WTC11 (cell line): ENCODE results near the gene MTURN.

ENCODE experiments used
- ATF2 ChIP-seq: sonication (generic); formaldehyde crosslinking; IDR thresholded peaks from 2 replicates; pipeline ENCODE4 v1.8.1; 2022; ENCODE audit warnings: low read depth, missing genetic modification reagents, borderline replicate concordance
- CTCF ChIP-seq: fragments of 200-600 bp; IDR thresholded peaks from 2 replicates; pipeline ENCODE4 v1.8.0; 2022; ENCODE audit warnings: antibody characterized with exemption
- HMGXB4 ChIP-seq: sonication (generic); formaldehyde crosslinking; IDR thresholded peaks from 2 replicates; pipeline ENCODE4 v1.8.1; 2023; ENCODE audit warnings: mild to moderate bottlenecking, moderate library complexity, missing genetic modification reagents
- JUN ChIP-seq: sonication (generic); formaldehyde crosslinking; IDR thresholded peaks from 2 replicates; pipeline ENCODE4 v1.8.0; 2023; ENCODE audit warnings: mild to moderate bottlenecking, missing genetic modification reagents
- MAX ChIP-seq: sonication (generic); formaldehyde crosslinking; IDR thresholded peaks from 2 replicates; pipeline ENCODE4 v1.8.0; 2022; ENCODE audit warnings: mild to moderate bottlenecking, missing genetic modification reagents
- NFYB ChIP-seq: sonication (generic); formaldehyde crosslinking; conservative IDR thresholded peaks from 2 replicates; pipeline ENCODE4 v1.8.0; 2022; ENCODE audit warnings: low read depth, missing genetic modification reagents
- OVOL2 ChIP-seq: fragments of 250-450 bp; sonication (Bioruptor Pico); IDR thresholded peaks from 2 replicates; pipeline ENCODE4 v1.9.0; 2021; ENCODE audit warnings: mild to moderate bottlenecking, borderline replicate concordance
- PREB ChIP-seq: sonication (generic); formaldehyde crosslinking; IDR thresholded peaks from 2 replicates; pipeline ENCODE4 v1.8.1; 2022; ENCODE audit warnings: mild to moderate bottlenecking, missing genetic modification reagents, moderate library complexity, borderline replicate concordance
- USF2 ChIP-seq: sonication (generic); formaldehyde crosslinking; IDR thresholded peaks from 2 replicates; pipeline ENCODE4 v1.8.1; 2023; ENCODE audit warnings: mild to moderate bottlenecking, missing genetic modification reagents, moderate library complexity
- ZNF219 ChIP-seq: sonication (generic); formaldehyde crosslinking; IDR thresholded peaks from 2 replicates; pipeline ENCODE4 v1.8.0; 2023; ENCODE audit warnings: missing genetic modification reagents, mild to moderate bottlenecking, borderline replicate concordance
- ZNF317 ChIP-seq: sonication (generic); formaldehyde crosslinking; IDR thresholded peaks from 2 replicates; pipeline ENCODE4 v1.8.1; 2023; ENCODE audit warnings: low read depth, mild to moderate bottlenecking, moderate library complexity, missing genetic modification reagents, borderline replicate concordance

- no peak for TF ChIP-seq CTCF
- TF ChIP-seq JUN (CRISPR knock-in tag): no peak
- TF ChIP-seq USF2: no peak
- TF ChIP-seq HMGXB4 (CRISPR knock-in tag): no peak
- no peak for TF ChIP-seq OVOL2 (CRISPR knock-in tag)
- no peak for TF ChIP-seq ZNF219 (CRISPR knock-in tag)
- TF ChIP-seq MAX (CRISPR knock-in tag): no peak
- no peak for TF ChIP-seq ATF2 (CRISPR knock-in tag)
- TF ChIP-seq PREB: no peak
- no peak for TF ChIP-seq NFYB (CRISPR knock-in tag)
- no peak for TF ChIP-seq ZNF317 (CRISPR knock-in tag)
These were observed 48.3 kb upstream of the MTURN start for GRCh38 chr7:30086529-30086928.
